Activated CD4-positive, CD25-positive, alpha-beta regulatory T cell treated with anti-CD3 and anti-CD28 coated beads, Interleukin-2, amount 50 U/mL, for 24 hours (primary cell): ENCODE measurements around the gene SCUBE2.
"Not testable (repeated sequence)": the region's sequence is repeated elsewhere in the genome, so short reads cannot be mapped to it uniquely, and the experiment has no call there.

Experiments used
- ATAC-seq, 2 donors: fragments of 150-1000 bp; cut with Tn5 transposase; one replicate each; pipeline ENCODE4 v1.10.0; 2021; ENCODE audit warnings: mild to moderate bottlenecking in 1 of 2, moderate library complexity in 1 of 2

The SCUBE2 gene

DNA sequence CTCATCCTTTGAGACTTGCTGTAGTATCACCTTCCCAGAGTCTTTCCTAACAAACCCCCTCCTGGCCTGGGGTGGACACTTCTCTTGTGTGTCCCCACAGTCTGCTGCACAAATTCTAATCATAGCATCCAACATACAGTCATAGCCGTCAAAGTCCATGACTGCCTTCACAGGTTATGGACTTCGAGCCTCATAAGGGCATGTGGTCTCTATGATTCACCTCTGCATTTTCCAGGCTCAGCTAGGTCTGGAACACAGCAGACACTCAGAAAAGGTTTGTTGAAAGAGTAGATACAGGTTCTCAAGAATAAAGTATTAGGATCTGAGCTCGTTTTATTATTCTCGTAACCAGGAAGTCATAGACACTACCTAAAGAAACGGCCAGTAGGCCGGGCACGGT lies 13.2 kb upstream of the SCUBE2 start:
- ATAC-seq: no peak

DNA sequence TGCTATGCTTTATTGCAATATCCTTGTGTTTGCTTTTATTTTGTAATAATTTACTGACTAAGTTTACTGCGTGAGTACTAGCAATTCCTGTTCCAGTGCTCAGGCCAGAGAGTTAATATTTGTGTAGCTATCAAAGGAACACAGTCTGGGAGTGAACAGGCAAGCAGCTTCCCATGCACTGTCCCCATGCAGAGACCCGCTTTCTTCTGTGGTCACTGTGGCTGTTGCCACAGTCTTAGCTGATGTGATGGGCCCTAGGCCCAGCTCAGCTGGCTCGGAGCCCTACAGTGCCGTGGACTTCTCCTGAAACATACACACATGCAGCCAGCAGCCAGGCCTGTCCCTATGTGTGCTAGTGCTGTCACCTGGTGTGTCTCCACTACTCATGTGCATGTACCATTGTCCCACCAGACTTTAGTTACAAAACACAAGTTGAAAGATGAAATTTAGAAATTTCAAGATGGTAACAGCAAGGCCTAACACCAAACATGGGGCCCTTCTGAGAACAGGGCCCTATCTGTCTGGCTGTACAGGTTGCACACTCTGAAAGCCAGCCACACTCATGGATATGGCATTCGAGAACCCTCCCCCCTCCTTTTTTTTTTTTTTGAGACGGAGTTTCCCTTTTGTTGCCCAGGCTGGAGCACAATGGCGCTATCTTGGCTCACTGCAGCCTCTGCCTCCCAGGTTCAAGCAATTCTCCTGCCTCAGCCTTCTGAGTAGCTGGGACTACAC lies 12.3 kb upstream of the SCUBE2 start:
- no peak for ATAC-seq

DNA sequence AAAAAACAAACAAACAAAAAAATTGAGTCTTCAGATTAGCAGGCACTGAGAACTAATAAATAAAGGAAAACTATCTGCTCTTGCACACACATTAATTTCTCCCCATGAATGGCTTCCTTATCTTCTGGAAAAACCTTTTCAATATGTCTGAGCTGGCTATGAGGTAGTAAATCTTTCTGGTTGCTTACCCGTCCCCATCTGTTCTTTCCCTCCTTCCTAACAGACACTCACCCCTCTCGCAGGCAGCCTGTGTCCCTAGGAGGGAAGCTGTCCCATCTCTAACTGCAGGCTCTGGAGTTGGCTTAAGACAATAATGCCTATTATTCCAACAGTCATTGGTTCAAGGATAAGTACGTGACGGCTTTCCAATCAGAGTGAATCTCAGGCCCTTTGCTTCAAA lies 8.2 kb upstream of the SCUBE2 start:
- no peak for ATAC-seq

DNA sequence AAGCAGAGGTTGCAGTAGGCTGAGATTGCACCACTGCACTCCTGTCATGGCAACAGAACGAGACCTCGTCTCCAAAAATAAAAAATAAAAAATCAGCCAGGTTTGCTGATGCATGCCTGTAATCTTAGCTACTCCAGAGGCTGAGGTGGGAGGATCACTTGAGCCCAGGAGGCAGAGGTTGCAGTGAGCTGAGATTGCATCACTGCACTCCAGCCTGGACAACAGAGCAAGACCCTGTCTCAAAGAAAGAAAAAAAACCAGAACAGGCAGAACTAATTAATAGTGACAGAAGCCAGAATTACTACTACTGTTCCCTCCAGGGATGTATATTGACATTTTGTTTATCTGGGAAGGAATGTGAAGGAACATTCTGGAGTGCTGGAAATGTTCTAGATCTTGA lies 7.1 kb upstream of the SCUBE2 start:
- ATAC-seq: not testable (repeated sequence)

DNA sequence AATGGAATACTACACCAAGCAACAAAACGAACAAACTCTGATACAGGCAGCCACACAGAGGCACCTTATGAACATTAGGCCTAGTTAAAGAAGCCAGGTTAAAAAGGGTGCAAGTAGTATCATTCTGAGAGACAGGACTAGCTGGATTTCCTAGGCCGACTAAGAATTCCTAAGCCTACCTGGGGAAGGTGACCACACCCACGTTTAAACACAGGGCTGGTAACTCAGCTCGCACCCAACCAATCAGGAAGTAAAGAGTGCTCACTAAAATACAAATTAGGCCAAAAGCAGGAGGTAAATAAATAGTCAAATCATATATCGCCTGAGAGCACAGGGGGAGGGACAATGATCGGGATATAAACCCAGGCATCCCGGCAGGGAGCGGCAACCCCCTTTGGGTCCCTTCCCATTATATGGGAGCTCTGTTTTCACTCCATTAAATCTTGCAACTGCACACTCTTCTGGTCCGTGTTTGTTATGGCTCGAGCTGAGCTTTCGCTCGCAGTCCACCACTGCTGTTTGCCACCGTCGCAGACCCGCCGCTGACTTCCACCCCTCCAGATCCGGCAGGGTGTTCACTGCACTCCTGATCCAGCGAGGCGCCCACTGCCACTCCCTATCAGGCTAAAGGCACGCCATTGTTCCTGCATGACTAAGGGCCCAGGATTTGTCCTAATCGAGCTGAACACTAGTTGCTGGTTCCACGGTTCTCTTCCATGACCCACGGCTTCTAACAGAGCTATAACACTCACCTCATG lies 6.0 kb upstream of the SCUBE2 start:
- not testable (repeated sequence) for ATAC-seq

DNA sequence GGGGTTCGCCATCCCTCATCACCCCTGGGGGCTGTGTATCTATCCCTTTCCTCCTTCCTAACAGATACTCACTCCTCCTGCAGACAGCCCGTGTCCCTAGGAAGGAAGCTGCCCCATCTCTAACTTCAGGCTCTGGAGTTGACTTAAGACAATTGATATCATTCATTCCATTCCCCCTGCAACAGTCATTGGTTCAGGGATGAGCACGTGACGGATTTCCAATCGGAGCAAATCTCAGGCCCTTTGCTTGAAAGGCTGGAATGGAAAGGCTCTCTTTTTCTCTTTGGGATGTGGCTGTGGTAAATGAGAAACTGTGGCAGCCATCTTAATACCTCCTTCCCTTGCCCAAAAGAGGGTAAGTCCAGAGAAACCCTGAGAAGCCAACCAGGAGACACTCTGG lies 5.0 kb upstream of the SCUBE2 start:
- ATAC-seq: no peak

DNA sequence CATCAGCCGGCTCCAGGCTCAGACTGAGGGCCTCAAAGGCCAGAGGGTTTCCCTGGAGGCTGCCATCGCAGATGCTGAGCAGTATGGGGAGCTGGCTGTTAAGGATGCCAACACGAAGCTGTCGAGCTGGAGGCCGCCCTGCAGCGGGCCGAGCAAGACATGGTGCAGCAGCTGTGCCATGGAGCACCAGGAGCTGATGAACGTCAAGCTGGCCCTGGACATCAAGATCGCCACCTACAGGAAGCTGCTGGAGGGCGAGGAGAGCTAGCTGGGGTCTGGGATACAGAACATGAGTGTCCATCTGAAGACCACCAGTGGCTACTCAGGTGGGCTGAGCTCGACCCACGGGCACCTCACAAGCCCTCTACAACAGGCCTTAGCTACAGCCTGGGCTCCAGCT lies 4.0 kb upstream of the SCUBE2 start:
- ATAC-seq: no peak

DNA sequence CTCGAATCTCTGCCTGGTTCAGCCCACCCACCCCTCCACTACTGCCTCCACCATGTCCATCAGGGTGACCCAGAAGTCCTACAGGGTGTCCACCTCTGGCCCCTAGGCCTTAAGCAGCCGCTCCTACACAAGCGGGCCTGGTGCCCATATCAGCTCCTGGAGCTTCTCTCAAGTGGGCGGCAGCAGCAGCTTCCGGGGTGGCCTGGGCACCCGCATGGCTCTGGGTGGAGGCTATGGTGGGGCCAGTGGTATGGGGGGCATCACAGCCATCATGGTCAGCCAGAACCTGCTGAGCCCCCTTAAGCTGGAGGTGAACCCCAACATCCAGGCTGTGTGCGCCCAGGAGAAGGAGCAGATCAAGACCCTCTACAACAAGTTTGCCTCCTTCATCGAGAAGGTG lies 3.0 kb upstream of the SCUBE2 start:
- ATAC-seq: no peak

DNA sequence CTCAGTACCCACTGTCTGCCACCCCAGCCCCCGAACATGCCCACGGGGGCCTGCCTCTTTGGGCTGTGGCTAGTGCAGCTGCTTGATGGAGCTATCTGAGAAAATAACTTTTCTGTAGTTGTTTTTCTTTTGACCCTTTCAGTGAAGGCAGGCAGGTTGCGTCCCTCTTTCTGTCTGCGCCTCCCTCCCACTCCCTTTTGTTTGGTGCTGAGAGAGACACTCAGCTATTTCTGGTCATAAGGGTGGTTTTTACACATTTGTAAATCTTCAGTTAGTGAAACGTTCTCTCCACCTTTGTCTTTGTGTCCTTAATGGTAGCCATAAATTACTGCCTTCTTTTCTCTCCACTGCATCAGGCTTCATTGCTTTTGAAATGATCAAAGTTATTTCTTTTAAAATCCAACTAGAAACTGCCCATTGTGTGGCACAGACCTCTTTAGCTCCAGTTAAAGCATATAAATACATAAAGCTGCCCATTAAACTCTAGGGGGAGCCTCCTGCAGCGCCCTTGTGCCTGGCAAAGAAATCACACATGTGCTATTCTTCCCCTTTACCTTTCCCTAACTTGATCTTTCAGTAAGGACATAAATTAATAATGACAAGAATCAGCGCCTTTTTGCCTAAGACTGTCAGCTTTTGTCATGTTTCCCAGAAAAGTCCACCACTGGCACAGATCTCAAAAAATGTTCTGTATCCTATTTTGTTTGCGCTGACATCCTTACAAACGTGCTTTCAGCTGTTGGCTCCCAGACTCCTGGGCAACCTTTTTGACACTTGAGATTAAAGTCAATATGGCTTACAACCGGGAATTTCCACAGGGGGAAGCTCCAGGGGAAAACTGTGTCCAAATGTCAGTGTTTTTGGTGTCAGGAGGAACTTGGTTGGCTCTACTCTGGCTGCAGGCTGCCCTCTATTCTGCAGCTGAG lies 1.7 kb upstream of the SCUBE2 start:
- ATAC-seq: no peak

DNA sequence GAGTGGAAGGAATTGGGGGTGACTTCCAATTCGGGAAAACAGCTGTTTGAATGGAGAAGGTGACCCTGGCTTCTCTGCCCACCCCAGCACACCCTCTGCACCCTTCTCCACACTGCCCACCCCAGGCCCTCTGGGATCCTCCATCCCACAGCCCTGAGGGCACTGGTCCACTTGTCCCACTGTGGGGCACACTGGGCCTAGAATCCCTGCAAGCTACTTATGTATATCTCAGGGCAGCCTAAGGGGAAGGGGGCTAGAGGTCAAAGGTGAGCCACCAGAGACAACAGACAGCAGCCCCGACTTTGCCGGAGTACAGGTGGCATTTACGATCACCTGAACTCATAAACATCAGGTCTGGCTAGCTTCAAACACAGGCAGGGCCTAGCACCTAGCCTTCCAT lies 673 bp upstream of the SCUBE2 start:
- ATAC-seq: no peak

DNA sequence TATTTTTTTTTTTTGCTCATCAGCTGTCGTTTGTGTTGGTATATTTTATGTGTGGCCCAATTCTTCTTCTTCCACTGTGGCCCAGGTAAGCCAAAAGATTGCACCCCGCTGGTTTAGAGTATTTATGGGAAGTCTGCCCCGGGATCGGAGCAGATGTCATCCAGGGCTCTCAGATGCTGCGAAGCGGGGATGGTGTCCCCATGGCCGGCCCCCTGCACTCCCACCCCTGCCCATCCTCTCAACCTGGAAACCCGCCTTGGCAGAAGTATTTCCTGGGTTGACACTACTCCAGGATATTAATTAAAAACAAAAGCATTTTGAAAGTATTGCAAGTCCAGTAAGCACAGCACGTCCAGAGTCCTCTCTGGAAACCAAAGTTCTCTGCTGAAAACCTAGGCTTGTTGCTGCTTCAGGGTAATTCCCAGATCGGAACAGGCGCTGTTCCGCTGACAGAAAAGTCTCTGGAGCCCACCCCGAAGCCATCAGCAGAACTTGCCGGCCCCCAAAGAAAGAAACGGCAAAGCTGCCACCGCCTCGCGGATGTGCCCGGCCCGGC lies 833 bp downstream of the SCUBE2 start:
- no peak for ATAC-seq

DNA sequence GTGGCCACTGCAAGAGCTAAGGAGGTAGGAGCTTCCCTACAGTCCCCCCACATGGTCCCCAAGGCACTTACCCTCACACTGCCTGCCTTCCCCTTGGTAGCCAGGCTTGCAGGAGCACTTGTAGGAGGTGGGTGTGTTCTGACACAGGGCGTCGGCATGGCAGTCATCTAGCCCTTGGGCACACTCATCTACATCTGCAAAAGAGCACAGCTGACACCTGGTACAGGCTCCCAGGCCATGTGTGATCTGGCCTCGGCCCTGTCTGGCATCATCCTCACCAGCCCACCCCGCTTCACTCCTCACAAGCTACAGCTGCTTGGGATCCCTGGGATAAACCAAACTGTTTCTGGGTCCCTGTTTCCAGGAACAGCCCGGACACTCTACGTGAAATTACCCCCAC lies 1.8 kb downstream of the SCUBE2 start:
- no peak for ATAC-seq

DNA sequence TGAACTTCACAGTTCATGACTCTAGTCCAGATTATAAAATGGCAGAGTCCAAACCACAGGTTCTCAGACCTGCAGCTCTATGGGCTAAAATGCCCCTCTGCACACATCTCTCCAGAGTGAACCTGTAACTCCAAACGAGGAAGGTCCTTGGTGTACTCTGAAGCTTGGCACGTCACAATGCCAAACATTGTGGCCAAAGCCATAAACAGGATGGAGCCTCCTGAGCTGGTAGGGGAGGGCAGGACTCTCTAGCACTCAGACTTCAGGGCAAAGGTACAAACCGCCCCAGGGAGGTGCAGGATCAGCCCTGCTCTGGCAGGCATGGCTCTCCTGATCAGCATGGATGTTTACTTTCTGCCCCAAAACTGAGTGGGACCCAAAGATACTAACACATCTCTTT lies 2.3 kb downstream of the SCUBE2 start:
- no peak for ATAC-seq

DNA sequence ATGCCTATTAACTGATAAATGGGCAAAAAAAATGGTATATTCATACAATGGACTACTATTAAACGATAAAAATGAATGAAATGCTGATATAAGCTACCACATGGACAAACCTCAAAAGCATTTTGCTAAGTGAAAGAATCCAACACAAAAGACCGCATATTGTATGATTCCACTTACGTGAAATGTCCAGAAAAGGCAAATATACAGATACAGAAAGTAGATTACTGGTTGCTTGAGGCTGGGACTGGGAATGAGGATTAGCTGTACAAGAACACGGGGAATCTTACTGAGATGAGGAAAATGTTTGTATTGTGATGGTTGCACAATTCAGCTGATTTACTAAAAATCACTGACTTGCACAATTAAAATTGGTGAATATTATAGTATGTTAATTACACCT lies 8.8 kb downstream of the SCUBE2 start:
- no peak for ATAC-seq

DNA sequence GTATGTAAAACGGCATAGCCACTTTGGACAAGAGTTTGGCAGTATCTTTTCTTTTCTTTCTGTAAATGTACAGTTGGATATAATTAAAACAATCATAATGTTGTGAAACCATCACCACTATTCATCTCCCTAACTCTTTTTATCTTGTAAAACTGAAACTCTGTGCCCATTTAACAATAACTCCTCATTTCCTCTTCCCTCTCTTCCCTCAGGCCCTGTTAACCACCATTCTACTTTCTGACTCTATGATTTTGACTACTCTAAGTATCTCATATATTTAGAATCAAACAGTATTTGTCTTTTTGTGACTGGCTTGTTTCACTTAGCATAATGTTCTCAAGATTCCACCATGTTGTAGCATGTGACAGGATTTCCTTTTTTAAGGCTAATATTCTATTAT lies 10.2 kb downstream of the SCUBE2 start:
- ATAC-seq: no peak

DNA sequence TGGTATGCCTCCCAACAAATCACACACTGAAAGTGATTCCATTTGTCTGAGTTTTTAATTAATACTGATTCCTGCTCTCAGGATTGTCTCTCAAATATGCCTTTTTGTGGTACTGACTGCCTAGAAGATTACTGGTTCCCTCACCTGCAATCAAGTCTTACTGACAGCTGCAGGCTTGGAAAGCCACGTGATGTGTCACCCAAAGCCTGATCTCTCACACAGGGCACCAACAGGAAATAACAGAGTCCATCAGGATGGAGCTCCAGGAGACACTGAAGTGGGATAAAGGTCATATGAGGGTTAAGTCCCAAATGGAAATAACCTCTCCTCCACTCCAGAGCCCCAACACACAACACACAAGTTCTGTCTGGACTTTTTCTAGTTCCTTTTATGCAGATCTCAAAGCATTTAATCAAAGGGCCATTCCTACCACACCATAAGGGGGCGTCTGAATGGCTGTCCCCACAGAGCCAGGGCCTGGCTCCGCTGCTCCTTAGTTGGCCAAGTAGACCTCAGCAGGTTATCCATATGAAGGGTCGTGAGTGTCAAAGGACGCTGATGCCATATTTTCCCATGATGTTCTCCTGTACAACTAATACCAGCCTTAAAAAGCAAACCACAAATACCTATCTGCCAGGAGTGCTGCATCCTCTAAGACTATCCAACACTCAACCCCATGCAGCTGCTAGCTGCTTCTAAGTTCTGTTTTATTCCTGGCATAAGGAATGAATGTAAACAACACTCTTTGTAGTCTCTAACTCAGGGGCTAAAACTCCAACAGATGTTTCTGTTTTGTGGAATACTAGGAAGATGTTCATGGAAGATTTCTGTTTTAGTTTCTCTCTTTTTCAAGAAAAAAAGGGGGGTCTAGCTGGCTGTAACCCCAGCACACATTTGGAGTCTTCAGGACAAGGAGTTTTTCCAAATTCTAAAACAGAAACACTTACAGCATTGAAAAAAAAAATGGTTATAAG lies 13.0 kb downstream of the SCUBE2 start:
- no peak for ATAC-seq

DNA sequence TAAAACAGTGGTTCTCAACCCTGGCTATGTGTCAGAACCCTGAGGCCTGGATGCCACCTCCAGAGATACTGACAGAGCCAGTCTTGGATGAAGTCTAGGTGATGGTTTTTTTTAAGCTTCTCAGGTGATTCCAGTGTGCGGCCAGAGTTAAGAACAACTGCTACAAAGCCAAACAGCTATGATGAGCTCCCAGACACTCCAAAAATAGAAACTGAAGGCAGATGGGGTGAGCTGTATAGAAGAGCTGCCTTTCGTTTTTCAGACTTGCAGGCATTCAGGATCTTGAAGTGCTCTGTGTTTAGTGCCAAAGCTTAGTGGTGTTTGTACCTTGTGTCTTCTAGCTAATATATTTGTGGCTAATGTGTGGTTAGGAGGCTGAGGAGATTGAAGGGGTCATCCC lies 14.2 kb downstream of the SCUBE2 start:
- no peak for ATAC-seq

DNA sequence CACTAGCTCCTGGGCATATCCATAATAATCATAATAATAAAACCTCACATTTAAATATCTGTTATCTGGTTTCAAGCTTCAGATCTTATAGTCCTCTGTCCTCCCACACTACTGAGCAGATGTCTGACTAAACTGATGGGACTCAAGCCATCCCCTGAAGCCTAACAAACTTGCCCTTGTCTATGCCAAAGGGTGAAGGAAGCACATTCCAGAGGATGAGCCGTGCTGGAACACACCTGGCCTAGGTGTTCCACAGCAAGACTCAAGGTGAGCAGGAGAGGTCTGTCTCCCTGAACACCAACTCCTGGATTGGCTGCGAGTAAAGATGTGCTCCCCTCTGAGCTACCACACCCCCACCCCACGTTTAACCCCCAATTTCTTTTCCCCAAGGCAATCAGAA lies 14.7 kb downstream of the SCUBE2 start:
- no peak for ATAC-seq

DNA sequence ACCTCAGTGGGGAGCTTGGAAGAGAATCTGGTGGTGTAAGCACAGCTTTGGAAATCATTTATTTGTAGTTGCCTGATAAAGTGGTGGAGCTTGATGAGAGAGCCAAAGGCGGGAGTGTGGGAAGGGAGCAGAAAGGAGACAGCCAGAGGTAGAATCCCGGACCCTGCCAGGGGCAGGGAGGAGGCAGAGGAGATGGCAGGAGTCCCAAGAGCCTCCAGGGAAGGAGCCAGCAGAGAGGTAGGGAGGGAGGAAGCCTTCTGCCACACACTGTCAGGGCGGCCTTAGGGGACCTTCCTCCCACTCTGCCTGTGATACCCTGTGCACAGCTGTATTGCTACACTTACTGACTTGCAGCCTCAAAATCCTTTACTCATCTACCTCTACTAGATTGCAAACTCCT lies 15.4 kb downstream of the SCUBE2 start:
- no peak for ATAC-seq

DNA sequence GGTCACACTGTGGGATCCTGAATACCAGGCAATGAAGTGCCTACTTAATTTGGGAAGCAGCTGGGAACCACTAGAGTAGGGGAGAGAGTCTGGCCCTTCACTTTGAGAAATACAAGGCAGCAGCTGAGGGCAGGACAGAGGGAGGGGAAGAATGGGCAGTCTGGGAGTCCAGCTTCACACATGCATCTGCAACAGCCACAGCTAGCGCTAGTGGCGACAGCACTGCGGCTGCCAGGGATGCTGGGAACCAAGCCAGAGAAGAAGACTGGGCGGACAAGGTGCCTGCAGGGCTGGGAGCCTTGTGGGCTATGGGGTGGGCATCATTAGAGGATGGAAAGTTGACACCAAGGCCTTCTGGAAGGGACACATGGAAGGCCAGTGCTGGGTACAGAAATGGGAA lies 15.8 kb downstream of the SCUBE2 start:
- no peak for ATAC-seq

DNA sequence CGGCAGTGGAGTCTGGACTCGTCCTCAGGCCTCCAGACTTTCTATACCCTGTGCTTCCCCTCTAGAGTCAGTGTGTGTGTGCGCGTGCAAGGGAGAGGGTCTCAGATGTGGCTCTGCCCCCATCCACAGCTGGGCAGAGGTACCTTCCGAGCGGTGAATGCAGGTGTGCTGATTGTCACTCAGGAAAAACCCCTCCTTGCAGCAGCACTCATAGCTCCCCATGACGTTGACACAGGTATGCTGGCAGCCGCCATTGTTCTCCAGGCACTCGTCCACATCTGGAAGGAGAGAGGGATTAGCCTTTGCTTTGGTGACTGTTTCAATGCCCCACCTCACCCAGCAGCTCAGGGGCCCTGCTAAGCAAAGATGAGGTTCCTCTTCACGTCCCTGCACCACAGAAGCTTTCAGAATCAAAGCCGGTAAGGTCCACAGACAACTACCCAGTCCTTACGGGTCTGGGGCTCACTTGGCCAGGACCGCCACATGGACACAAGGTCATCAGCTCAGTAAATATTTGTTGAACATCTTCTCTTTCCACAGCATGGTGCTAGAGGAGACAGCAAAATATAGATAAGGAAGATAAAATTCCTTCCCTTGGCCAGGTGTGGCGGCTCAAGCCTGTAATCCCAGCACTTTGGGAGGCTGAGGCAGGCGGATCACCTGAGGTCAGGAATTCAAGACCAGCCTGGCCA lies 16.9 kb downstream of the SCUBE2 start:
- ATAC-seq: no peak
